DND-41 (cell line): ENCODE results near the gene AGPAT4.

Experiments used
- ATAC-seq: fragments of 200-7000 bp; cut with Tn5 transposase; 3 replicates; pipeline ENCODE4 v1.9.1; 2021; ENCODE audit warnings: low read depth; ENCODE audit not compliant: insufficient read depth
- DNase-seq: peaks from one replicate; pipeline ENCODE4 v3.0.0-alpha.2; 2020
- H2AFZ ChIP-seq: 2 replicates; pipeline ENCODE4 v1.6.0; 2012; ENCODE audit warnings: low read depth, low read length
- H3K27ac ChIP-seq: 2 replicates; pipeline ENCODE4 v1.5.1; 2012; ENCODE audit warnings: low read length, inconsistent platforms
- H3K27me3 ChIP-seq: fragments of 200-600 bp; sonication (generic); 2 replicates; pipeline ENCODE4 v1.6.0; 2012; ENCODE audit warnings: low read length, mild to moderate bottlenecking, inconsistent platforms; ENCODE audit not compliant: insufficient read depth, poor library complexity
- H3K36me3 ChIP-seq: 2 replicates; pipeline ENCODE4 v1.5.1; 2012; ENCODE audit warnings: low read length, inconsistent platforms; ENCODE audit not compliant: insufficient read depth
- H3K4me1 ChIP-seq: 2 replicates; pipeline ENCODE4 v1.5.1; 2012; ENCODE audit warnings: mild to moderate bottlenecking, low read length; ENCODE audit not compliant: insufficient read depth
- H3K4me2 ChIP-seq: 2 replicates; pipeline ENCODE4 v1.6.0; 2012; ENCODE audit warnings: mild to moderate bottlenecking, moderate library complexity, low read length, inconsistent platforms; ENCODE audit not compliant: insufficient read depth
- H3K4me3 ChIP-seq, 2 experiments: fragments of 200-600 bp in 1 of 2; shearing (Covaris generic) in 1 of 2; 2 replicates each; pipeline ENCODE4 v1.5.1; 2012 to 2016; ENCODE audit warnings: inconsistent platforms in 2 of 2, low read length in 2 of 2, mild to moderate bottlenecking in 2 of 2, low read depth in 1 of 2, moderate library complexity in 1 of 2
- H3K79me2 ChIP-seq: 2 replicates; pipeline ENCODE4 v1.6.0; 2012; ENCODE audit warnings: low read length, inconsistent platforms; ENCODE audit not compliant: insufficient read depth
- H3K9ac ChIP-seq: 2 replicates; pipeline ENCODE4 v1.6.0; 2012; ENCODE audit warnings: low read depth, mild to moderate bottlenecking, inconsistent platforms, low read length, moderate library complexity
- H3K9me3 ChIP-seq: 2 replicates; pipeline ENCODE4 v1.5.1; 2012; ENCODE audit warnings: low read length, moderate library complexity, mild to moderate bottlenecking, inconsistent platforms; ENCODE audit not compliant: insufficient read depth, severe bottlenecking
- H4K20me1 ChIP-seq: 2 replicates; pipeline ENCODE4 v1.6.0; 2012; ENCODE audit warnings: low read length; ENCODE audit not compliant: insufficient read depth
- CTCF ChIP-seq: IDR thresholded peaks from 2 replicates; pipeline ENCODE4 v1.5.1; 2012; ENCODE audit warnings: borderline replicate concordance, low read length, moderate library complexity, mild to moderate bottlenecking; ENCODE audit not compliant: poor library complexity, severe bottlenecking; ENCODE audit errors: extremely low read depth
- EZH2 ChIP-seq: IDR thresholded peaks from 3 replicates; pipeline ENCODE4 v1.6.1; 2012; ENCODE audit warnings: borderline replicate concordance, low read depth, mild to moderate bottlenecking, moderate library complexity, low read length, inconsistent platforms; ENCODE audit not compliant: severe bottlenecking

AGPAT4 gene

DNA sequence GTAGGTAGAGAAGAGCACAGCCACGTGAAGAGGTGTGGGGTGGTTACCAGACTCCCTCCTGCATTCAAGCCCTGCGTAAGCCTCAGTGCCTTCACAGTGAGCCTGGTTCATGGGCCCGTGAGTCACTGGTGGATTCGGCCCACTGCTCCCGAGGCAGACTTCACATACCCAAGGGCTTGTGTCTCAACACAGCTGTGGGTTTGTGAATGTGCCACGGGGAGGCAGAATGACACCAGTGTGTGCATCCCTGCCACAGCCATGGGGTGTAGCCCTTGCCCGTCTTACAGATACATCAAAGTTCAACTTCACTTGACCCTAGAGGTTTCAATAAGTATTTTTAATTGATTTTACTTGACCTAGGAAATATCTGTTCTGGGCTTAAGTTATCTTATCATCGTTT lies 173.8 kb downstream of the AGPAT4 start:
- H3K36me3 ChIP-seq: peaks cover 70% of the 10 kb centered on the region
- no peak for DNase-seq
- no peak overlapping the region for H2AFZ ChIP-seq
- no peak overlapping the region for H3K4me2 ChIP-seq
- no peak overlapping the region for H3K27ac ChIP-seq
- H3K9me3 ChIP-seq: no peaks in the 10 kb centered on the region
- H4K20me1 ChIP-seq: no peaks in the 10 kb centered on the region
- no peak overlapping the region for H3K4me3 ChIP-seq
- TF ChIP-seq CTCF (no peak), EZH2 (no peak)
- H3K9ac ChIP-seq: no peak overlapping the region
- no peaks in the 10 kb centered on the region for H3K27me3 ChIP-seq
- no peaks in the 10 kb centered on the region for H3K4me1 ChIP-seq
- no peaks in the 10 kb centered on the region for H3K79me2 ChIP-seq
- no peak for ATAC-seq

DNA sequence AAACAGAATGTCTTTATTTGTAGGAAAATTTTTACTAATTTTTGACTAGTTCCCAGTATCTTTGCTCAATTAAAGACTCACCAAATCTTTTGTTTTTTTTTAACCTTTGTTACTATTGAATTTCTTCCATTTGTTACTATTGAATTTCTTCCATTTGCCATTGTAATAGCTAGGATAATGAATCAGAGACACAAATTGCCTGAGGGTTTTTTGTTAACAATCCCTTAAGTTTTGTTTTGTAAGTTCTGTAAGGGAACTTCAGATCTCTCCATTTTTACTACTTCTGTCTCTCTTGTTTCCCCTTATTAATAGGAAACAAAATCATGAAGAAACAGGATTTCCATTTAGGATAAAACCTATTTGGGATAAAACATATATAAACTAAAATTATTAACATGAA lies 177.9 kb downstream of the AGPAT4 start:
- H3K27me3 ChIP-seq: no peaks in the 10 kb centered on the region
- no peak overlapping the region for H3K4me2 ChIP-seq

GRCh38 chr6:161094955-161095354 lies 178.9 kb downstream of the AGPAT4 start:
- Histone ChIP-seq H3K79me2 (no peaks in the 10 kb centered on the region), H3K9me3 (no peaks in the 10 kb centered on the region), H3K9ac (no peak overlapping the region), H3K4me3 (no peak overlapping the region), H4K20me1 (no peaks in the 10 kb centered on the region), H3K4me2 (no peak overlapping the region), H3K4me1 (no peaks in the 10 kb centered on the region), H2AFZ (no peak overlapping the region), H3K27me3 (no peaks in the 10 kb centered on the region), H3K27ac (no peak overlapping the region), H3K36me3 (peaks cover 87% of the 10 kb centered on the region)
- ATAC-seq (no peak), DNase-seq (no peak)
- TF ChIP-seq CTCF (no peak), EZH2 (no peak)

More for the DNA sequence above, 177.9 kb downstream of the AGPAT4 start:
- Histone ChIP-seq H3K4me3 (no peak overlapping the region), H3K9me3 (no peaks in the 10 kb centered on the region), H3K36me3 (peaks cover 81% of the 10 kb centered on the region), H4K20me1 (no peaks in the 10 kb centered on the region), H3K9ac (no peak overlapping the region), H2AFZ (no peak overlapping the region), H3K27ac (no peak overlapping the region), H3K4me1 (no peaks in the 10 kb centered on the region), H3K79me2 (no peaks in the 10 kb centered on the region)
- ATAC-seq (no peak), DNase-seq (no peak)
- TF ChIP-seq EZH2 (no peak), CTCF (no peak)
